Measurements from ENCODE around the gene TRIM25. TPM values are rescaled to one million over a fixed set of nuclear protein-coding genes. Genes with fewer than 3 reads are reported as not detected.

Gene TRIM25
- total RNA-seq, 2 donors from 2014 or later, result 7.5 to 17.6 TPM

- no peak for DNase-seq (ENCODE audit: low spot score)
- Histone ChIP-seq H3K9me3 (no peaks in the 10 kb centered on the region), H3K27me3 (no peaks in the 10 kb centered on the region), H3K4me1 (peaks cover 0 to 58% of the 10 kb centered on the region in 2 donors), H3K36me3 (no peaks in the 10 kb centered on the region), H3K27ac (peak overlapping the region; percentile 83 to 86), H3K4me3 (peak overlapping the region; percentile 77 to 83)
- no peak for TF ChIP-seq CTCF (IDR thresholded peaks at IDR 0.05)
Measured at GRCh38 chr17:56913000-56913311, 893 bp downstream of the TRIM25 start.

- no peaks in the 10 kb centered on the region for H3K27me3 ChIP-seq
- H3K36me3 ChIP-seq, result peaks cover 5% of the 10 kb centered on the region
- no peak for TF ChIP-seq CTCF (IDR thresholded peaks at IDR 0.05)
- peak overlapping the region; percentile 77 to 83 for H3K4me3 ChIP-seq
- H3K4me1 ChIP-seq, result peaks cover 0 to 58% of the 10 kb centered on the region in 2 donors
- H3K27ac ChIP-seq, result peak overlapping the region; percentile 83 to 86
- no peaks in the 10 kb centered on the region for H3K9me3 ChIP-seq
- peak; percentile 82 for DNase-seq (ENCODE audit: low spot score)
Measured at GRCh38 chr17:56912105-56912999, 1.5 kb downstream of the TRIM25 start.

- Histone ChIP-seq H3K27ac (peak overlapping the region; percentile 20 to 86), H3K9me3 (no peaks in the 10 kb centered on the region), H3K4me3 (no peak overlapping the region), H3K4me1 (peaks cover 0 to 54% of the 10 kb centered on the region in 2 donors), H3K27me3 (no peaks in the 10 kb centered on the region), H3K36me3 (peaks cover 22% of the 10 kb centered on the region)
- no peak for DNase-seq (ENCODE audit: low spot score)
- no peak for TF ChIP-seq CTCF (IDR thresholded peaks at IDR 0.05)
Measured at GRCh38 chr17:56910509-56911235, 3.2 kb downstream of the TRIM25 start.

GRCh38 chr17:56909742-56910508 is 3.9 kb downstream of the TRIM25 start:
- H3K4me1 ChIP-seq, result peaks cover 0 to 47% of the 10 kb centered on the region in 2 donors
- no peak for TF ChIP-seq CTCF (IDR thresholded peaks at IDR 0.05)
- H3K4me3 ChIP-seq, result no peak overlapping the region
- no peaks in the 10 kb centered on the region for H3K27me3 ChIP-seq
- peaks cover 27% of the 10 kb centered on the region for H3K36me3 ChIP-seq
- H3K27ac ChIP-seq, result peak overlapping the region; percentile 20 to 86
- H3K9me3 ChIP-seq, result no peaks in the 10 kb centered on the region
- peak; percentile 73 for DNase-seq (ENCODE audit: low spot score)

GRCh38 chr17:56908001-56908542 is 5.8 kb downstream of the TRIM25 start:
- no peak for TF ChIP-seq CTCF (IDR thresholded peaks at IDR 0.05)
- H3K4me3 ChIP-seq, result no peak overlapping the region
- peaks cover 45% of the 10 kb centered on the region for H3K36me3 ChIP-seq
- H3K4me1 ChIP-seq, result peaks cover 0 to 43% of the 10 kb centered on the region in 2 donors
- DNase-seq (ENCODE audit: low spot score), result no peak
- peak overlapping the region in 1 of 2 donors; percentile 18 for H3K27ac ChIP-seq
- no peaks in the 10 kb centered on the region for H3K9me3 ChIP-seq
- H3K27me3 ChIP-seq, result no peaks in the 10 kb centered on the region

Data from right atrium auricular region (tissue), 2 donors.